K562 (cell line): ENCODE measurements around the gene KLHL29. TPM values are rescaled to one million over a fixed set of nuclear protein-coding genes. Genes with fewer than 3 reads are reported as not detected.

ENCODE experiments used
- ATAC-seq: fragments of 200-7000 bp; cut with Tn5 transposase; 3 replicates; pipeline ENCODE4 v1.9.1; 2020; ENCODE audit warnings: moderate library complexity
- BruUV-seq: library from RNA; stranded (reverse); fragments of 400-500 nt; replicated peaks from 2 replicates; lab custom pipeline; 2021; lab: Mats Ljungman, UMichigan
- CTCF ChIA-PET: fragments of 300-600 bp; formaldehyde crosslinking; extraction: SDS; loops from one replicate; lab custom pipeline; 2021; ENCODE audit warnings: low intra/inter-chr PET ratio; lab: Yijun Ruan, JAX
- POLR2A ChIA-PET: fragments of 300-600, 350-650 bp; sonication (Branson Sonifier 250); formaldehyde crosslinking; extraction: SDS; loops from one replicate; lab custom pipeline; 2021; ENCODE audit warnings: antibody characterized with exemption, inconsistent platforms; lab: Yijun Ruan, JAX
- DNase-seq, 4 experiments: peaks; one replicate each; pipeline versions ENCODE4 v3.0.0 to v3.0.0-alpha.2; 2011 to 2018; ENCODE audit warnings: low spot score in 3 of 4, mixed read lengths in 3 of 4; ENCODE audit errors: extremely low read depth in 1 of 4
- FAIRE-seq: peaks from 2 replicates; lab custom pipeline; 2011; peaks lifted over from hg19 to GRCh38; lab: Jason Lieb, UNC
- H2AFZ ChIP-seq: 2 replicates; pipeline ENCODE4 v1.6.0; 2011; ENCODE audit warnings: low read depth, low read length, control low read depth, inconsistent platforms
- H3K27ac ChIP-seq: fragments of 200-600 bp; 3 replicates; pipeline ENCODE4 v1.8.0; 2011; ENCODE audit warnings: low read depth, mild to moderate bottlenecking, control low read depth, inconsistent platforms, low read length, moderate library complexity, mixed read lengths; ENCODE audit errors: extremely low read depth
- H3K27me3 ChIP-seq, 2 experiments: fragments of 300-600 bp in 1 of 2; 2 replicates in 1 of 2; 3 replicates in 1 of 2; pipeline versions ENCODE4 v1.6.0 to v1.8.0; 2011; ENCODE audit warnings: inconsistent platforms in 2 of 2, low read length in 2 of 2, mild to moderate bottlenecking in 1 of 2, mixed read lengths in 1 of 2, moderate library complexity in 1 of 2; ENCODE audit not compliant: control insufficient read depth in 2 of 2, insufficient read depth in 2 of 2
- H3K36me3 ChIP-seq: fragments of 300-600 bp; 3 replicates; pipeline ENCODE4 v1.8.0; 2011; ENCODE audit warnings: mild to moderate bottlenecking, low read length, inconsistent platforms; ENCODE audit not compliant: control insufficient read depth, insufficient read depth
- H3K4me1 ChIP-seq, 2 experiments: fragments of 200-600 bp in 1 of 2; replicated peaks in 1 of 2; 2 replicates in 1 of 2; 3 replicates in 1 of 2; pipeline versions ENCODE4 v1.5.1 to v1.8.0; 2011; ENCODE audit warnings: inconsistent platforms in 2 of 2, low read length in 2 of 2, mild to moderate bottlenecking in 1 of 2, mixed read lengths in 1 of 2, moderate library complexity in 1 of 2; ENCODE audit not compliant: control insufficient read depth in 2 of 2, insufficient read depth in 2 of 2
- H3K4me2 ChIP-seq: 2 replicates; pipeline ENCODE4 v1.6.1; 2011; ENCODE audit warnings: low read length, control low read depth, inconsistent platforms, mixed read lengths; ENCODE audit not compliant: insufficient read depth
- H3K4me3 ChIP-seq: fragments of 200-600 bp; sonication (generic), shearing (Covaris generic); 2 replicates; pipeline ENCODE4 v1.5.1; 2016; ENCODE audit warnings: control low read depth, inconsistent platforms
- H3K79me2 ChIP-seq: fragments of 200-600 bp; 3 replicates; pipeline ENCODE4 v1.8.0; 2011; ENCODE audit warnings: low read length, inconsistent platforms; ENCODE audit not compliant: control insufficient read depth, insufficient read depth
- H3K9ac ChIP-seq, 2 experiments: 2 replicates each; pipeline versions ENCODE4 v1.6.0 to v1.6.1; 2011; ENCODE audit warnings: low read depth in 2 of 2, low read length in 2 of 2, control low read depth in 1 of 2, inconsistent platforms in 1 of 2, mild to moderate bottlenecking in 1 of 2, mixed read lengths in 1 of 2; ENCODE audit not compliant: insufficient read depth in 1 of 2
- H3K9me1 ChIP-seq: one replicate; pipeline ENCODE4 v1.6.0; 2011; ENCODE audit warnings: inconsistent platforms, mild to moderate bottlenecking, low read length, moderate library complexity; ENCODE audit not compliant: control insufficient read depth, insufficient read depth
- H3K9me3 ChIP-seq: replicated peaks from 2 replicates; pipeline ENCODE4 v1.5.1; 2011; ENCODE audit warnings: low read depth, low read length, inconsistent platforms; ENCODE audit not compliant: control insufficient read depth, insufficient read depth
- H4K20me1 ChIP-seq: replicated peaks from 2 replicates; pipeline ENCODE4 v1.6.1; 2011; ENCODE audit warnings: low read length, inconsistent platforms, mixed read lengths; ENCODE audit not compliant: control insufficient read depth, insufficient read depth
- BDP1 ChIP-seq: IDR thresholded peaks from 3 replicates; pipeline ENCODE4 v1.6.1; 2011; ENCODE audit not compliant: insufficient read length, insufficient read depth
- CBX1 ChIP-seq: sonication (generic); IDR thresholded peaks from 2 replicates; pipeline ENCODE4 v1.6.1; 2016; ENCODE audit warnings: antibody characterized with exemption, low read depth, mild to moderate bottlenecking
- DNMT1 ChIP-seq: fragments of 450-650 bp; IDR thresholded peaks from 2 replicates; pipeline ENCODE4 v1.6.1; 2016; ENCODE audit warnings: antibody characterized with exemption, mild to moderate bottlenecking
- ESRRB ChIP-seq: fragments of 250-450 bp; sonication (Bioruptor Pico); IDR thresholded peaks from 2 replicates; pipeline ENCODE4 v1.5.0; 2020; ENCODE audit warnings: mild to moderate bottlenecking, moderate library complexity, borderline replicate concordance
- FOXJ3 ChIP-seq: sonication (generic); formaldehyde crosslinking; IDR thresholded peaks from 2 replicates; pipeline ENCODE4 v1.4.0; 2020; ENCODE audit warnings: mild to moderate bottlenecking, missing genetic modification reagents
- HMG20A ChIP-seq: fragments of 450-650 bp; formaldehyde crosslinking; conservative IDR thresholded peaks from 2 replicates; pipeline ENCODE4 v1.4.0; 2020; ENCODE audit warnings: mild to moderate bottlenecking, mixed read lengths
- IRF1 ChIP-seq: sonication (generic); formaldehyde crosslinking; IDR thresholded peaks from 2 replicates; pipeline ENCODE4 v1.8.0; 2022; ENCODE audit warnings: missing genetic modification reagents, mild to moderate bottlenecking, borderline replicate concordance
- JUNB ChIP-seq: fragments of 450-650 bp; formaldehyde crosslinking; conservative IDR thresholded peaks from 2 replicates; pipeline ENCODE4 v1.4.0; 2020; ENCODE audit warnings: mild to moderate bottlenecking
- LCOR ChIP-seq: sonication (generic); formaldehyde crosslinking; IDR thresholded peaks from 2 replicates; pipeline ENCODE4 v1.8.0; 2022; ENCODE audit warnings: mild to moderate bottlenecking, missing genetic modification reagents
- MEF2D ChIP-seq: conservative IDR thresholded peaks from 2 replicates; pipeline ENCODE4 v1.6.1; 2016; ENCODE audit warnings: low read depth, missing genetic modification characterization, missing compliant biosample characterization
- MTA1 ChIP-seq: fragments of 450-650 bp; IDR thresholded peaks from 2 replicates; pipeline ENCODE4 v1.6.1; 2017; ENCODE audit warnings: borderline replicate concordance
- PTRF ChIP-seq: fragments of 450-650 bp; IDR thresholded peaks from 2 replicates; pipeline ENCODE4 v1.6.1; 2016; ENCODE audit warnings: mild to moderate bottlenecking, missing genetic modification characterization, missing compliant biosample characterization
- UBTF ChIP-seq, 2 experiments: IDR thresholded peaks; 2 replicates each; pipeline ENCODE4 v1.6.1; 2012; ENCODE audit warnings: improper control_type of control experiment in 2 of 2, low read depth in 2 of 2, low read length in 2 of 2, borderline replicate concordance in 1 of 2
- VEZF1 ChIP-seq: fragments of 200-800 bp; sonication (Bioruptor generic); IDR thresholded peaks from 2 replicates; pipeline ENCODE4 v1.6.1; 2017; ENCODE audit warnings: missing genetic modification characterization, missing compliant biosample characterization
- XRCC5 ChIP-seq: fragments of 200-400 bp; formaldehyde crosslinking; IDR thresholded peaks from 2 replicates; pipeline ENCODE4 v1.6.1; 2017; ENCODE audit warnings: low read depth, mild to moderate bottlenecking, low read length
- ZNF197 ChIP-seq: fragments of 200-800 bp; sonication (Bioruptor generic); IDR thresholded peaks from 2 replicates; pipeline ENCODE4 v1.6.1; 2016; ENCODE audit warnings: low read depth, missing genetic modification characterization, missing compliant biosample characterization
- ZNF347 ChIP-seq: fragments of 450-650 bp; formaldehyde crosslinking; IDR thresholded peaks from 2 replicates; pipeline ENCODE4 v1.4.0; 2020; ENCODE audit warnings: low read depth, mild to moderate bottlenecking, moderate library complexity
- WGBS: fragments of 100-300 bp; shearing (Covaris generic); methylation state at CpG from one replicate; pipeline ENCODE4 v1.1.6; 2016; ENCODE audit warnings: low coverage, mixed read lengths; ENCODE audit not compliant: insufficient coverage; ENCODE audit errors: missing lambda C conversion rate; 5-methylcytosine and 5-hydroxymethylcytosine counted together
- in situ Hi-C: fragments of 300-500 bp; cut with MboI; formaldehyde crosslinking; loops from 4 replicates; pipeline ENCODE4 v1.15.0; 2018; ENCODE audit warnings: inconsistent platforms, mixed read lengths
- intact Hi-C: fragments of 100-400 bp; cut with micrococcal nuclease; formaldehyde crosslinking; loops from 2 replicates; pipeline ENCODE4 v1.14.2; 2022
- polyA plus RNA-seq, 8 experiments: library from polyadenylated mRNA; depleted of rRNA in 4 of 8; stranded (reverse) in 5 of 8; unstranded in 3 of 8; fragments of >200 nt; fragmentation: Nextera tagmentation in 2 of 8; fragmentation: Illumina TruSeq in 1 of 8; extraction: Ambion mirVana in 2 of 8; extraction: Trizol in 1 of 8; gene quantifications; 2 replicates each; pipeline versions ENCODE4 v1.2.1 to v1.2.3, GENCODE V29; 2011 to 2014; ENCODE audit warnings: inconsistent platforms in 1 of 8, missing spikeins in 1 of 8
- total RNA-seq, 7 experiments: library from RNA; depleted of rRNA in 6 of 7; stranded (reverse); fragments of >200 nt in 6 of 7; fragmentation: Illumina TruSeq in 2 of 7; extraction: Trizol in 2 of 7; gene quantifications; 2 replicates each; pipeline versions ENCODE4 v1.2.1 to v1.2.3, GENCODE V29; 2011 to 2021; ENCODE audit warnings: low replicate concordance in 1 of 7

KLHL29 gene
- total and polyA plus RNA-seq, 9 of the 15 experiments (the other 6 are each of a cell fraction or from before 2014, with no cell fraction given) = 0.03 to 0.31 (median 0.08) TPM; not detected in 1

GRCh38 chr2:23687713-23688112, 302.7 kb downstream of the KLHL29 start:
- Histone ChIP-seq H3K36me3 (no peaks in the 10 kb centered on the region), H3K4me2 (no peak overlapping the region), H3K27ac (no peak overlapping the region), H3K4me3 (no peak overlapping the region), H3K79me2 (no peaks in the 10 kb centered on the region), H2AFZ (no peak overlapping the region), H3K9me1 (peaks cover 5% of the 10 kb centered on the region), H3K9ac (no peak overlapping the region), H3K9me3 (no peaks in the 10 kb centered on the region), H3K4me1 (peaks cover 0 to 23% of the 10 kb centered on the region in 2 experiments; a peak in 2 of 5 replicates), H3K27me3 (peaks cover 15 to 51% of the 10 kb centered on the region in 2 experiments; a peak in 4 of 5 replicates), H4K20me1 (peaks cover 12% of the 10 kb centered on the region; the same call in 1 of the 2 replicates)
- POLR2A ChIA-PET = no interaction called here
- CTCF ChIA-PET = no interaction called here
- ATAC-seq (no peak), DNase-seq (no peak), FAIRE-seq (no peak)
- intact Hi-C loops (no loop called here), in situ Hi-C loops (no loop called here)
- WGBS = 3% methylated on average over 14 of the region's 14 CpGs
- no TSS peak for BruUV-seq
- TF ChIP-seq VEZF1 (CRISPR knock-in tag) (no peak), BDP1 (no peak), PTRF (tag) (no peak), ESRRB (CRISPR knock-in tag) (no peak), MEF2D (no peak), CBX1 (no peak), FOXJ3 (CRISPR knock-in tag) (no peak), ZNF347 (no peak), MTA1 (no peak), LCOR (no peak), JUNB (CRISPR knock-in tag) (no peak), DNMT1 (no peak), HMG20A (no peak), IRF1 (CRISPR knock-in tag) (no peak), ZNF197 (no peak), UBTF (IDR thresholded peaks at IDR 0.05; ENCODE audit: borderline replicate concordance in 1 of 2, low read depth in 2 of 2, low read length in 2 of 2) (no peak), XRCC5 (no peak)
